ENCODE data around the gene ADSS1.

ADSS1 gene

GRCh38 chr14:104767634-104767918, 43.5 kb downstream of the ADSS1 start:
- Histone ChIP-seq H3K9me3 (ENCODE audit: severe bottlenecking) (peaks cover 8% of the 10 kb centered on the region), H3K27ac (no peak overlapping the region), H3K36me3 (peaks cover 31% of the 10 kb centered on the region), H3K27me3 (ENCODE audit: insufficient read depth, low read depth, severe bottlenecking) (no peaks in the 10 kb centered on the region), H3K4me3 (ENCODE audit: low read depth, low read length) (no peak overlapping the region)
- TF ChIP-seq CTCF (IDR thresholded peaks at IDR 0.05; ENCODE audit: low read depth, low read length) = no peak
- DNase-seq = no peak

- peaks cover 40% of the 10 kb centered on the region for H3K36me3 ChIP-seq
- H3K9me3 ChIP-seq (ENCODE audit: severe bottlenecking) = peaks cover 8% of the 10 kb centered on the region
- peak; percentile 94 for DNase-seq
- H3K27ac ChIP-seq = peak overlapping the region; percentile 69
- peak; percentile 91 for TF ChIP-seq CTCF (IDR thresholded peaks at IDR 0.05; ENCODE audit: low read depth, low read length)
- H3K27me3 ChIP-seq (ENCODE audit: insufficient read depth, low read depth, severe bottlenecking) = no peaks in the 10 kb centered on the region
- no peak overlapping the region for H3K4me3 ChIP-seq (ENCODE audit: low read depth, low read length)
These were observed 44.7 kb downstream of the ADSS1 start for GRCh38 chr14:104768437-104769323.

- no peak for TF ChIP-seq CTCF (IDR thresholded peaks at IDR 0.05; ENCODE audit: low read depth, low read length)
- no peak overlapping the region for H3K4me3 ChIP-seq (ENCODE audit: low read depth, low read length)
- H3K27ac ChIP-seq = peak overlapping the region; percentile 69
- peaks cover 40% of the 10 kb centered on the region for H3K36me3 ChIP-seq
- DNase-seq = no peak
- no peaks in the 10 kb centered on the region for H3K27me3 ChIP-seq (ENCODE audit: insufficient read depth, low read depth, severe bottlenecking)
- peaks cover 8% of the 10 kb centered on the region for H3K9me3 ChIP-seq (ENCODE audit: severe bottlenecking)
These were observed 45.5 kb downstream of the ADSS1 start for GRCh38 chr14:104769324-104770071.

DNA sequence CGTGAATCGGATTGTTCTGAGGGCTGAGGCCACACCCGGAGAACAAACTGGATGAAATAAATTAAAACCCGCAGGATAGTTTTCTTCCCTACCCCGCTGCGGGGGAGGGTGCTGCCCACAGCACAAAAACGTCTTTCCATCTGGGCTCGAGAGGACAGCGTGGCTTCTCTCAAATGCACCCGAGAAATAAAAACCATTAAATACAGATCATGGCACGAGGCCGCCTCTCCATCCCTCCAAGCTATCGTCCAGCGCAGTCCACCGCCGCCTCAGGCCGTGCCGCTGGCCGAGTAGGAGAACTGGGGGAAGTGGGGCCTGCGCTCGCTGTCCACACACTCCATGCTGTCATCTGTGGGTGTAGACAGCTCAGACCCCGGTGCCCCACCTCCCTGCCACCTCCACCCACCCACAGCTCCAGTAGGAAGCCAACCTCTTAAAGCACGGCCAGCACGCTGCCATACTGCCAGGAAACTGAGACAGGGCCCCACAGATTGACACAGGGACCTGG, 46.1 kb downstream of the ADSS1 start:
- TF ChIP-seq CTCF (IDR thresholded peaks at IDR 0.05; ENCODE audit: low read depth, low read length) = no peak
- Histone ChIP-seq H3K27ac (no peak overlapping the region), H3K27me3 (ENCODE audit: insufficient read depth, low read depth, severe bottlenecking) (no peaks in the 10 kb centered on the region), H3K4me3 (ENCODE audit: low read depth, low read length) (no peak overlapping the region), H3K36me3 (peaks cover 42% of the 10 kb centered on the region), H3K9me3 (ENCODE audit: severe bottlenecking) (peaks cover 8% of the 10 kb centered on the region)
- DNase-seq = no peak

DNA sequence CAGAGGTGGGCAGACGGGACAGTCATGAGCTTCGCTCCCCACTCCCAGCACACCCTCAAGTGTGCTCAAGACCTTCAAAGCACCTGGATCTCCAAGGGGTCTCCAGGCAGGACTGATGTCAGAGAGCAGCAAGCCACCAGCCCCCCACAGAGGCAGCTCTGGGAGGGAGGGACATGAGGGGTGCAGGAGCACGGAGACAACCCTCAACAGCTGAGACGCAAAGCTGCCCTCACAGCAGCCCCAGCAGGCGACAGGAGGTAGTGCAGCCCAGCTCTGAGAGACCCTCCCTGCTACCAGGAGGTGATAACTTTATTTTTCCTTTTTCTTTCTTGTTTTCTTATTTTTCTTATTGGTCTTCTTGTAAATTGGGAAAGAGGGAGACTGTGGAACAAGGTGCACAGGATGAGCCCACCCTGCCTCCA, 46.8 kb downstream of the ADSS1 start:
- no peaks in the 10 kb centered on the region for H3K27me3 ChIP-seq (ENCODE audit: insufficient read depth, low read depth, severe bottlenecking)
- H3K9me3 ChIP-seq (ENCODE audit: severe bottlenecking) = peaks cover 8% of the 10 kb centered on the region
- H3K36me3 ChIP-seq = peaks cover 49% of the 10 kb centered on the region
- DNase-seq = peak; percentile 37
- no peak overlapping the region for H3K4me3 ChIP-seq (ENCODE audit: low read depth, low read length)
- no peak overlapping the region for H3K27ac ChIP-seq
- TF ChIP-seq CTCF (IDR thresholded peaks at IDR 0.05; ENCODE audit: low read depth, low read length) = peak; percentile 85

All from WERI-Rb-1 (cell line).